Measurements from ENCODE around the gene PRKAG3. TPM values are rescaled to one million over a fixed set of nuclear protein-coding genes. Genes with fewer than 3 reads are reported as not detected.
A peak's percentile ranks its signal among the peaks of the same experiment; 100 is the strongest.

Gene PRKAG3
- total and polyA plus RNA-seq, 2 donors from 2014 or later, result not detected

- TF ChIP-seq CTCF (IDR thresholded peaks at IDR 0.05; ENCODE audit: borderline replicate concordance, extremely low read depth, insufficient read depth), result no peak
- Histone ChIP-seq H3K27me3 (ENCODE audit: control insufficient read depth, insufficient read depth, low read length) (peaks cover 24% of the 10 kb centered on the region), H3K4me1 (ENCODE audit: control insufficient read depth in 2 of 3, insufficient read depth in 2 of 3, low read depth in 1 of 3, low read length in 3 of 3) (peaks cover 0 to 2% (median 0%) of the 10 kb centered on the region in 3 donors), H3K9ac (ENCODE audit: low read length in 3 of 3) (no peak overlapping the region), H3K9me3 (ENCODE audit: control insufficient read depth in 2 of 3, insufficient read depth in 1 of 3, low read length in 3 of 3) (no peaks in the 10 kb centered on the region), H3K27ac (ENCODE audit: low read depth in 2 of 2, low read length in 2 of 2) (no peak overlapping the region), H3K4me3 (ENCODE audit: low read length in 3 of 3) (no peak overlapping the region), H3K36me3 (ENCODE audit: control insufficient read depth in 2 of 3, insufficient read depth in 3 of 3, low read length in 3 of 3) (no peaks in the 10 kb centered on the region)
- FAIRE-seq, result no peak
- DNase-seq, result peak in 3 of 5 donors; percentile 48 to 65 (median 65)
- intact Hi-C loops (cut with DNase I), result no loop called here
Observed at GRCh38 chr2:218855305-218856166, 23.9 kb upstream of the PRKAG3 start.

GRCh38 chr2:218854860-218855259 is 23.3 kb upstream of the PRKAG3 start:
- Histone ChIP-seq H3K27me3 (ENCODE audit: control insufficient read depth, insufficient read depth, low read length) (peaks cover 20% of the 10 kb centered on the region), H3K4me3 (ENCODE audit: low read length in 3 of 3) (no peak overlapping the region), H3K9ac (ENCODE audit: low read length in 3 of 3) (no peak overlapping the region), H3K9me3 (ENCODE audit: control insufficient read depth in 2 of 3, insufficient read depth in 1 of 3, low read length in 3 of 3) (no peaks in the 10 kb centered on the region), H3K36me3 (ENCODE audit: control insufficient read depth in 2 of 3, insufficient read depth in 3 of 3, low read length in 3 of 3) (no peaks in the 10 kb centered on the region), H3K4me1 (ENCODE audit: control insufficient read depth in 2 of 3, insufficient read depth in 2 of 3, low read depth in 1 of 3, low read length in 3 of 3) (peaks cover 0 to 2% (median 0%) of the 10 kb centered on the region in 3 donors), H3K27ac (ENCODE audit: low read depth in 2 of 2, low read length in 2 of 2) (no peak overlapping the region)
- intact Hi-C loops (cut with DNase I), result no loop called here
- no peak for FAIRE-seq
- no peak for TF ChIP-seq CTCF (IDR thresholded peaks at IDR 0.05; ENCODE audit: borderline replicate concordance, extremely low read depth, insufficient read depth)
- no peak for DNase-seq

- no peak for DNase-seq
- peaks cover 17% of the 10 kb centered on the region for H3K27me3 ChIP-seq (ENCODE audit: control insufficient read depth, insufficient read depth, low read length)
- no peaks in the 10 kb centered on the region for H3K36me3 ChIP-seq (ENCODE audit: control insufficient read depth in 2 of 3, insufficient read depth in 3 of 3, low read length in 3 of 3)
- no peaks in the 10 kb centered on the region for H3K9me3 ChIP-seq (ENCODE audit: control insufficient read depth in 2 of 3, insufficient read depth in 1 of 3, low read length in 3 of 3)
- TF ChIP-seq CTCF (IDR thresholded peaks at IDR 0.05; ENCODE audit: borderline replicate concordance, extremely low read depth, insufficient read depth), result no peak
- FAIRE-seq, result no peak
- intact Hi-C loops (cut with DNase I), result no loop called here
- no peak overlapping the region for H3K9ac ChIP-seq (ENCODE audit: low read length in 3 of 3)
- H3K4me3 ChIP-seq (ENCODE audit: low read length in 3 of 3), result no peak overlapping the region
- H3K27ac ChIP-seq (ENCODE audit: low read depth in 2 of 2, low read length in 2 of 2), result no peak overlapping the region
- H3K4me1 ChIP-seq (ENCODE audit: control insufficient read depth in 2 of 3, insufficient read depth in 2 of 3, low read depth in 1 of 3, low read length in 3 of 3), result no peaks in the 10 kb centered on the region
Observed at GRCh38 chr2:218853766-218854165, 22.2 kb upstream of the PRKAG3 start.

All from kidney (tissue), 14 donors.